D721Med (cell line): Measurements from ENCODE around the gene KRTAP12-1.
"Not testable (repeated sequence)": the region's sequence is repeated elsewhere in the genome, so short reads cannot be mapped to it uniquely, and the experiment has no call there.

Source experiments
- DNase-seq: peaks from one replicate; pipeline ENCODE4 v3.0.0; 2011; ENCODE audit warnings: low spot score; ENCODE audit not compliant: insufficient read length
- FAIRE-seq: peaks from 2 replicates; lab custom pipeline; 2011; peaks lifted over from hg19 to GRCh38; lab: Jason Lieb, UNC
- TF ChIP-seq, protein P1 (sequence below): IDR thresholded peaks from 2 replicates; pipeline ENCODE4 v1.5.1; 2012; ENCODE audit warnings: mild to moderate bottlenecking, control low read depth; ENCODE audit not compliant: insufficient read depth; ENCODE audit errors: missing control alignments

KRTAP12-1 gene

DNA sequence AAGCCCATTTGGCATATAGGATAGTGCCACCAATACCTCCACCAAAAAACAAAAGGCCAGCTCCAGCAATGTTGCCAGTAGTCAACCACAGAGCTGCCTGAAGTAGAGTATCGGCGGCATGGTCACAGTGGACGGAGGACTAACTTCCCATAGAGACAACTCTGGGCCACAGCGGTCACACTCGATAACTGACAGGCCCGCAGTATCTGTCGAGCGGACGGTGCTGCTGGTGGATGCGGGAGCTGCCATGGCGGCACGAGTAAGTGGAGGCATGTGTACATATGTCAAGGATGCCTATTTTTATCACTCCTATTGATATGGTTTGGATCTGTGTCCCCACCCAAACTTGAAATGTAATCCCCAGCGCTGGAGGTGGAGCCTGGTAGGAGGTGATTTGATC is 4.1 kb downstream of the KRTAP12-1 start:
- DNase-seq, result no peak
- TF ChIP-seq, protein P1, sequence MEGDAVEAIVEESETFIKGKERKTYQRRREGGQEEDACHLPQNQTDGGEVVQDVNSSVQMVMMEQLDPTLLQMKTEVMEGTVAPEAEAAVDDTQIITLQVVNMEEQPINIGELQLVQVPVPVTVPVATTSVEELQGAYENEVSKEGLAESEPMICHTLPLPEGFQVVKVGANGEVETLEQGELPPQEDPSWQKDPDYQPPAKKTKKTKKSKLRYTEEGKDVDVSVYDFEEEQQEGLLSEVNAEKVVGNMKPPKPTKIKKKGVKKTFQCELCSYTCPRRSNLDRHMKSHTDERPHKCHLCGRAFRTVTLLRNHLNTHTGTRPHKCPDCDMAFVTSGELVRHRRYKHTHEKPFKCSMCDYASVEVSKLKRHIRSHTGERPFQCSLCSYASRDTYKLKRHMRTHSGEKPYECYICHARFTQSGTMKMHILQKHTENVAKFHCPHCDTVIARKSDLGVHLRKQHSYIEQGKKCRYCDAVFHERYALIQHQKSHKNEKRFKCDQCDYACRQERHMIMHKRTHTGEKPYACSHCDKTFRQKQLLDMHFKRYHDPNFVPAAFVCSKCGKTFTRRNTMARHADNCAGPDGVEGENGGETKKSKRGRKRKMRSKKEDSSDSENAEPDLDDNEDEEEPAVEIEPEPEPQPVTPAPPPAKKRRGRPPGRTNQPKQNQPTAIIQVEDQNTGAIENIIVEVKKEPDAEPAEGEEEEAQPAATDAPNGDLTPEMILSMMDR, result no peak
- no peak for FAIRE-seq

GRCh38 chr21:44671911-44672310 is 10.1 kb downstream of the KRTAP12-1 start:
- FAIRE-seq, result no peak

DNA sequence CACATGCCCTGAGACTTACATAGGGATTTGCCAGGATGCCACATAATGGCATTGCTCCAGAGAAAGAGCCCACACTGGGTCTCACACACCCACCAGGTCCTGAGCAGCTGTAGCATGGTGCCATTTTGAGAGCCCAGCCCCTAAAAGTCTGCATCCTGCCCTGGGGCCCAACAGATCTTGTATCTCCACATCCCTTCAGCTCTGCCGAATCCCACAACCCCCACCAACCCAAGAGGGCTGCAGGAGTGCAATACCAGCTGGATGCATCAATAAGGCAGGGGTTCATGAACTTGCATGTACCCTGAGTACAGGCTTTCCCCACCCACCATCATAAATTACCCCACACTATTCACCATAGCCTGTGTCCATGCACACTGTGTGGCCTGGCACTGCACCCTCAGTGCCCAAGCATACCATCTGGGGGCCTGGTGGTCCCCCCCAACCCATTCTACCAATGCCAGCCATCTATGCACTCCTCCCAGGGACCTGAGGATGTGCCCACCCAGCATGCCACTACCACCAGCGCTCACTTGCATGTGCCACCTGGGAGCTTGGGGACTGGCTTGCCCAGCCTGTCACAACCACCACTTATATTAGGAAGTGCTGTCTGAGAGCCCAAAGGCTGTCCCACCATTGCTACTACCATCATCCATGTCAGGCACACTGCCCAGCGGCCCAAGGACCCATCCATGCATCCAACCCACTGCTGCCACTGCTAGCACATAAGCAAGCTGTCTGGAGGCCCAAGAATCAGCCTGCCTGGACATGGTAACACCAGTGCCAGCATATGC is 11.1 kb downstream of the KRTAP12-1 start:
- DNase-seq (no peak), FAIRE-seq (no peak)
- TF ChIP-seq, protein P1, result no peak

More at GRCh38 chr21:44671911-44672310, 10.1 kb downstream of the KRTAP12-1 start:
- no peak for DNase-seq
- TF ChIP-seq, protein P1, result no peak

- no peak for FAIRE-seq
- TF ChIP-seq, protein P1, result no peak
- DNase-seq, result no peak
Measured at GRCh38 chr21:44667612-44668011, 14.4 kb downstream of the KRTAP12-1 start.

- TF ChIP-seq, protein P1, result no peak
- DNase-seq (no peak), FAIRE-seq (no peak)
Measured at GRCh38 chr21:44666401-44667320, 15.3 kb downstream of the KRTAP12-1 start, which contains the start of gene KRTAP12-2. Gene KRTAP12-2, minus strand, starts transcription at chr21:44666927. Its CDS starts 41 bp downstream, at chr21:44666886.

- no peak for FAIRE-seq
- no peak for DNase-seq
- TF ChIP-seq, protein P1, result no peak
Measured at GRCh38 chr21:44664691-44665090, 17.3 kb downstream of the KRTAP12-1 start.

- not testable (repeated sequence) for DNase-seq, FAIRE-seq
Measured at GRCh38 chr21:44661567-44661966, 20.4 kb downstream of the KRTAP12-1 start.
